Measurements from ENCODE around the gene LARP4.

Gene LARP4

DNA sequence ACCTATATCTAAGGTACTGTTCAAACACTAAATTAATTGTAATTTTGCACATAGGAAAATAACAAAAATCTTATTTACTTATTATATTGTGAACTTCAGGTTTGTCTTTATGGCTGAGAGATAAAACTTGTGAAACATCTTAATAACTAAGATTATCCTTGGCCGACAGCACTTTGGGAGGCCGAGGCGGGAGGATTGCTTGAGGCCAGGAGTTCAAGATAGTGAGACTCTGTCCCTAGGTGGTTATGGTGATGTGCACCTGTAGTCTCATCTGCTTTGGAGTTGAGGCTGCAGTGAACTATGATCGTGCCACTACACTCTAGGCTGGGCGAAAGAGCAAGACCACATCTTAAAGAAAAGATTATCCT is 126.7 kb downstream of the LARP4 start:
- DNase-seq (ENCODE audit: low spot score): no peak

DNA sequence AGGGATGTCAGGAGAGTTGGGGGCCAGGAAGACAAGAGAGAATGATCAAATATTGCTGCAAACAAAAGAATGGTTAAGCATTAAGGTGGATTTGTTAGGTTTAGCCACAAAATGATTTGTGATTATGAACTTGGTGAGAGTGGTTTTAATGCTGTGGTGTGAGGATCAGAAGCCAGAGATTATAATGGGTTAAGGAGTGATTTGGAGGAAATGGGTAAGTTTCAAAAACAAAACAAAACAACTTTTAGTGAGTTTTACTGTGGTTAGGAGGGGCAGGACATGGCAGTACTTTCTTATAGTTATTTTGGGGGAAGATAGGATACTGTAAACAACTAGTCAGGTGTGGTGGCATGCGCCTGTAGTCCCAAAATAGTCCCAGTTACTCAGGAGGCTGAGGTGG is 128.1 kb downstream of the LARP4 start:
- no peak for DNase-seq (ENCODE audit: low spot score)

DNA sequence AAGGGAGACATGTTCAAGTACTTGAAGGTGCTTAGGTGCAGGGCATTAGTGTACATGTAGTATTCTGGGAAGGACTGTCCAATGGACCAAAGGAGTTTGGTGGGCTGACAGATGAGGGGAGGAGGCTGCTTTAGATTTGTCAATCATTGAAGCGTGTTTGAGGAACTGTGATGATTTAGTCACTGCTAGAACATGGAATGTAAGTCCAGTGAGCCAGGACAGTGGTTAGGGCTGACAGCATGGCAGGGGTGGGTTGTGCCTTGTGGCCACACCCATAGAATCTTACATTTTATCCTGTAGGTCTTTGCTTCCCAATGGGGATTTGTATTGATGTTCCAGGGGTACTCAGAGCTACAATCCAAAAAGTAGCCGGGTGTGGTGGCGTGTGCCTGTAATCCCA is 128.7 kb downstream of the LARP4 start:
- no peak for DNase-seq (ENCODE audit: low spot score)
